Stimulated activated naive B cell treated with anti-CD40 and anti-IgM and Interleukin-4, amounts not matched to agents 10 μg/mL and 1 μg/mL and 100 μg/mL, for 72 hours (primary cell): Measurements from ENCODE around the gene CORO2B.
A peak's percentile ranks its signal among the peaks of the same experiment; 100 is the strongest.

Experiments used
- ATAC-seq, 2 donors: fragments of 150-1000 bp; cut with Tn5 transposase; replicated peaks; 2 replicates each; pipeline ENCODE4 v1.10.0; 2021; ENCODE audit warnings: moderate library complexity in 1 of 2
- DNase-seq: peaks from one replicate; pipeline ENCODE4 v3.0.0; 2021
- H3K27ac Mint-ChIP-seq: one replicate; pipeline ENCODE4 v1.8.0; 2022; ENCODE audit warnings: mild to moderate bottlenecking, mixed read lengths
- H3K27me3 Mint-ChIP-seq, 2 donors: one replicate each; pipeline ENCODE4 v1.8.0; 2022; ENCODE audit warnings: mixed read lengths in 2 of 2
- H3K36me3 Mint-ChIP-seq, 2 donors: one replicate each; pipeline ENCODE4 v1.8.0; 2022; ENCODE audit warnings: mixed read lengths in 2 of 2, mild to moderate bottlenecking in 1 of 2
- H3K4me1 Mint-ChIP-seq, 2 donors: one replicate each; pipeline ENCODE4 v1.8.0; 2022; ENCODE audit warnings: mixed read lengths in 2 of 2, mild to moderate bottlenecking in 1 of 2
- H3K4me3 Mint-ChIP-seq, 2 donors: one replicate each; pipeline ENCODE4 v1.8.0; 2022; ENCODE audit warnings: mild to moderate bottlenecking in 2 of 2, mixed read lengths in 2 of 2, moderate library complexity in 1 of 2
- H3K9me3 Mint-ChIP-seq, 2 donors: one replicate each; pipeline ENCODE4 v1.8.0; 2022; ENCODE audit warnings: mixed read lengths in 2 of 2, mild to moderate bottlenecking in 1 of 2

CORO2B gene

DNA sequence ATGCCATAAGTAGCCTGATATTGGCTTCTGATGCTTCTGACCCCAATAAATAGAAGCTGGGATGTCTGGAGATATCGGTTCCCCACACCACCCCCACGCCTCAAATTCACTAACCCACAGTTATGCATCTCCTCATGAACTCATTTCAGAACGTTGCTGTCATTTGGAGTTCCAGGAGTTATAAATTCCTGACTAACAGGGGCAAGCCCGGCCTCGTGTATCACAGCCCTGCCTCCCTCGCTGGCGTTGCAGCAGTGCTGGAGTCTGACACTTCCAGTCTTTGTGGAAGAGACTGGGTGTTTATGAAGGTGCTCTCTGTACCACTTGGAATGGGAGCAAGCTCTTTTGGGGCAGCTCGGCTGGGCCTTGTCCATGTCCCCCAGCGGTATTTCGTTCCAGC, 140.9 kb downstream of the CORO2B start:
- no peaks in the 10 kb centered on the region for H3K27me3 Mint-ChIP-seq
- ATAC-seq (no peak), DNase-seq (no peak)
- peaks cover 12 to 13% of the 10 kb centered on the region in 2 donors for H3K36me3 Mint-ChIP-seq
- H3K27ac Mint-ChIP-seq, result no peak overlapping the region
- H3K9me3 Mint-ChIP-seq, result peaks cover 0 to 2% of the 10 kb centered on the region in 2 donors
- no peak overlapping the region for H3K4me3 Mint-ChIP-seq
- H3K4me1 Mint-ChIP-seq, result peaks cover 0 to 3% of the 10 kb centered on the region in 2 donors

DNA sequence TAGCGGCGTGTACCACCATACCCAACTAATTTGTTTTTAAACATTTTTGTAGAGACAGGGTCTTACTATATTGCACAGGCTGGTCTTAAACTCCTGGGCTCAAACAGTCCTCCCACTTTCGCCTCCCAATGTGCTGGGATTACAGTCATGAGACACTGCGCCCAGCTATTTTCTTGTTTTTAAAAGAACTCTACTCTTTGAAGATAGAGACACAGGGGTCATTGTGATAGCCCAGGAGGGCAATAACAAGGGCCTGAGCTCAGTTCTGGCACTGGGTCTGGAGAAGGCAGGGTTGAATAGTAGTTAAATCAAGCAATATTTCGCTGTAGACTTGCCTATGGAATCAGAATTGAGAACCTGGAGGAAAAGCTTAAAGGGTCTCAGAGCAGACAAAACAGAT, 143.1 kb downstream of the CORO2B start:
- no peak for ATAC-seq
- H3K4me3 Mint-ChIP-seq, result no peak overlapping the region
- H3K27ac Mint-ChIP-seq, result no peak overlapping the region
- DNase-seq, result no peak
- peaks cover 8 to 10% of the 10 kb centered on the region in 2 donors for H3K36me3 Mint-ChIP-seq
- peaks cover 0 to 5% of the 10 kb centered on the region in 2 donors for H3K4me1 Mint-ChIP-seq
- peaks cover 0 to 2% of the 10 kb centered on the region in 2 donors for H3K9me3 Mint-ChIP-seq
- H3K27me3 Mint-ChIP-seq, result no peaks in the 10 kb centered on the region

DNA sequence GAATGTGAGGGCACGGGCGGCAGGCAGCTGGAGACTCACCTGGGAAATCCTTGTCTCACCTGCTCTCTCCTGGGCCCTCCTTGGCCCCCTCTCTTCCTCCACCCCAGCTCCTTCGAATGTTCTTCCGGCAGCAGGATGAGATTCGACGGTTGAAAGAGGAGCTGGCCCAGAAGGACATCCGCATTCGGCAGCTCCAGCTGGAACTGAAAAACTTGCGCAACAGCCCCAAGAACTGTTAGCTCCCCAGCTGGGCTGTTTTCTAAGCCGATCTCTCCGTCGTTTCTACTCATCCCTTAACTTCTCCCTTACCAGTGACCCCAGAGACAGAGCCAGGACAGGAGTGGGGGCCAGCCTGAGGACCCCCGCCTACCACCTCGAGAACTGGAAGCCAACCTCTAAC, 146.9 kb downstream of the CORO2B start:
- DNase-seq (no peak), ATAC-seq (no peak)
- peaks cover 0 to 3% of the 10 kb centered on the region in 2 donors for H3K4me1 Mint-ChIP-seq
- H3K36me3 Mint-ChIP-seq, result peaks cover 0 to 5% of the 10 kb centered on the region in 2 donors
- H3K27me3 Mint-ChIP-seq, result no peaks in the 10 kb centered on the region
- no peak overlapping the region for H3K27ac Mint-ChIP-seq
- H3K4me3 Mint-ChIP-seq, result no peak overlapping the region
- H3K9me3 Mint-ChIP-seq, result no peaks in the 10 kb centered on the region

DNA sequence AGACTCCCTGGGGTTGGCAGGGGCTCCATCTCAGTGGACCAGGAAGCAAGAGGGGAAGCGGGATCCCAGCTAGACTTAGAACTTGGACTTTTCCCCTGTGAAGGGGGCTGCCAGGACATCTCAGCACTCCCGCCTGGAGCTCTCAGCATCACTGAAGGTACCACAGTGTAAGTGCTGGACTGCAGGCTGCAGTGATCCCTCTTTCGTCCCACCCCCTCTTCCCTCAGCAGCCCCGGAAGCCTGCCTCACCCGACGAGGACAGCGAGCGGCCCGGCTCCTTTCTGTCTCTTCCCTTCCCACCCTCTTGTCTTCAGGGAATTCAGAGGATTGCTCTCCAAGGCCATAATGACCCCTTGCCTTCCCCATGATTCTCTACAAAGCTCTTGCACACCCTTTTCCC, 147.5 kb downstream of the CORO2B start:
- Mint-ChIP-seq H3K36me3 (peaks cover 0 to 5% of the 10 kb centered on the region in 2 donors), H3K27ac (no peak overlapping the region), H3K9me3 (no peaks in the 10 kb centered on the region), H3K4me3 (no peak overlapping the region), H3K27me3 (no peaks in the 10 kb centered on the region), H3K4me1 (peaks cover 0 to 3% of the 10 kb centered on the region in 2 donors)
- no peak for ATAC-seq
- DNase-seq, result no peak

GRCh38 chr15:68729789-68730411, 151.1 kb downstream of the CORO2B start:
- ATAC-seq, result no peak
- Mint-ChIP-seq H3K9me3 (no peaks in the 10 kb centered on the region), H3K27me3 (peaks cover 0 to 4% of the 10 kb centered on the region in 2 donors), H3K4me1 (peaks cover 16 to 23% of the 10 kb centered on the region in 2 donors), H3K36me3 (no peaks in the 10 kb centered on the region), H3K27ac (no peak overlapping the region), H3K4me3 (no peak overlapping the region)
- no peak for DNase-seq

GRCh38 chr15:68730471-68730919, 151.7 kb downstream of the CORO2B start:
- DNase-seq, result peak; percentile 9
- peaks cover 0 to 4% of the 10 kb centered on the region in 2 donors for H3K27me3 Mint-ChIP-seq
- H3K4me1 Mint-ChIP-seq, result peaks cover 22 to 26% of the 10 kb centered on the region in 2 donors
- no peak overlapping the region for H3K4me3 Mint-ChIP-seq
- H3K9me3 Mint-ChIP-seq, result no peaks in the 10 kb centered on the region
- peak; percentile 55 to 56 for ATAC-seq
- H3K36me3 Mint-ChIP-seq, result no peaks in the 10 kb centered on the region
- no peak overlapping the region for H3K27ac Mint-ChIP-seq

- DNase-seq (no peak), ATAC-seq (no peak)
- no peaks in the 10 kb centered on the region for H3K9me3 Mint-ChIP-seq
- H3K36me3 Mint-ChIP-seq, result no peaks in the 10 kb centered on the region
- H3K4me3 Mint-ChIP-seq, result no peak overlapping the region
- peaks cover 29% of the 10 kb centered on the region in 2 donors for H3K4me1 Mint-ChIP-seq
- peak overlapping the region; percentile 32 for H3K27ac Mint-ChIP-seq
- peaks cover 0 to 4% of the 10 kb centered on the region in 2 donors for H3K27me3 Mint-ChIP-seq
Observed at GRCh38 chr15:68730976-68731897, 152.4 kb downstream of the CORO2B start.

DNA sequence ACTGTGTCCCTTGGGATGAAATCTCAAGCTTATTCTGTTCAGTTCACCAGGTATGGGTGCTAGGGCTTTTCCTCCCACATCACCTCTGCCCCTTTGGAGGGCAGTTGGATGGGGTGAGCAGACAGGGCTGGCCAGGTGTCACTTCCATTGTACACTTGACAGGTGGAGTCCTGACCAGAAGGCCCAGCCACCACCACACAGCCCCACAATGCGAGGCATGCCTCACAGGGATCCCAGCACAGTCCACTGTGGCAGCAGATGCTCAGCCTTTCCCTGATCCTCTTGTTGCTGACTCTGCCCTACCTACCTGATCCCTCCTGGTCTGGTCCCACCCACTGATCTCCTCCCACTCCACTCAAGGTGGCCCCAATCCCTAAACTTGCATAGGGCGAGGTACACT, 153.7 kb downstream of the CORO2B start:
- no peak for ATAC-seq
- Mint-ChIP-seq H3K27ac (no peak overlapping the region), H3K4me3 (no peak overlapping the region), H3K4me1 (peaks cover 31 to 34% of the 10 kb centered on the region in 2 donors), H3K27me3 (peaks cover 0 to 4% of the 10 kb centered on the region in 2 donors), H3K36me3 (no peaks in the 10 kb centered on the region), H3K9me3 (no peaks in the 10 kb centered on the region)
- DNase-seq, result no peak

GRCh38 chr15:68733666-68734065, 154.9 kb downstream of the CORO2B start:
- Mint-ChIP-seq H3K27me3 (peaks cover 0 to 4% of the 10 kb centered on the region in 2 donors), H3K36me3 (no peaks in the 10 kb centered on the region), H3K9me3 (no peaks in the 10 kb centered on the region), H3K27ac (no peak overlapping the region), H3K4me3 (peak overlapping the region in 1 of 2 donors; percentile 39), H3K4me1 (peaks cover 31 to 34% of the 10 kb centered on the region in 2 donors)
- no peak for DNase-seq
- peak in 1 of 2 donors; percentile 23 for ATAC-seq

DNA sequence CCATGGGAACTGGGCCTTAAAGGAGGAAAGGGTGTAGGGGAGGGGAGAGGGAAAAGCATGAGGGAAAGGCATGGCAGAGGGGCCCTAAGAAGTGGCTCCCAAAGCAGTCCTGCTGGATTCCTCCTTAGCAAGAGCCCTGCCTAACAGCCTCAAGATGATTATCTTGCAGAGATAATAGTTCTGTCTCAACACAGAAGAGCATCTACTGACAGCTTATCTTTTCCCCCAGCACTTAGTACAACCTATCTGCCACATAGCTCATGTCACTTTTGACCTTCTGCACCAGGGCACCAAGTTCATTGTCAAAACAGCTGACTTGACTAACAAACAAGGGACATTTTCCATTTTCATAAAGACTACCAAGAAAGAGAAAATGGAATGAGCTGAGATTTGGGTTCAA, 155.6 kb downstream of the CORO2B start:
- Mint-ChIP-seq H3K27ac (no peak overlapping the region), H3K27me3 (peaks cover under 1 to 4% of the 10 kb centered on the region in 2 donors), H3K36me3 (no peaks in the 10 kb centered on the region), H3K4me1 (peaks cover 31 to 34% of the 10 kb centered on the region in 2 donors), H3K9me3 (no peaks in the 10 kb centered on the region), H3K4me3 (no peak overlapping the region)
- DNase-seq (no peak), ATAC-seq (peak; percentile 31 to 44)

- no peak overlapping the region for H3K4me3 Mint-ChIP-seq
- peak; percentile 74 to 75 for ATAC-seq
- no peak overlapping the region for H3K27ac Mint-ChIP-seq
Observed at GRCh38 chr15:68734881-68735280, 156.1 kb downstream of the CORO2B start.

DNA sequence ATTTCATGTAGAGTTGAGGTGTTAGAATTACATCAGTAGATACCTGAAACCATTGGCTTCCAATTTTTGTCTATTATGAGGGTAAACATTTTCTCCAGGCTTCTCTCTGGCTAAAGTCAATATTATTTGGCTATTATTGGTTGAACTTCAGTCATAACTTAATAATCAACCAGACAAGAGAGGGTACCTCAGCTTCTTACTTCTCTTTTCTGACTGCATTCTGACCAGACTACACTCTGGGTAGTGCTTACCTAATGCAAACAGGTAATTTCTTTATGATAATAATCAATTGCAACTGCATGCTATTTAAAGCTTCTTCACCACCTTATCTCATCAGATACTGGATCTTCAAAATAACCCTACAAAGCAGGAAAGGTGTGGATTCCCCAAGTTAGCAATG, 156.8 kb downstream of the CORO2B start:
- no peak for DNase-seq
- H3K9me3 Mint-ChIP-seq, result no peaks in the 10 kb centered on the region
- no peaks in the 10 kb centered on the region for H3K36me3 Mint-ChIP-seq
- peaks cover 8 to 10% of the 10 kb centered on the region in 2 donors for H3K27me3 Mint-ChIP-seq
- H3K4me3 Mint-ChIP-seq, result no peak overlapping the region
- H3K4me1 Mint-ChIP-seq, result peaks cover 29 to 34% of the 10 kb centered on the region in 2 donors
- ATAC-seq, result peak; percentile 74 to 80
- no peak overlapping the region for H3K27ac Mint-ChIP-seq

More at GRCh38 chr15:68734881-68735280, 156.1 kb downstream of the CORO2B start:
- Mint-ChIP-seq H3K27me3 (peaks cover 5 to 9% of the 10 kb centered on the region in 2 donors), H3K4me1 (peaks cover 31 to 34% of the 10 kb centered on the region in 2 donors), H3K9me3 (no peaks in the 10 kb centered on the region), H3K36me3 (no peaks in the 10 kb centered on the region)
- DNase-seq, result no peak

- no peaks in the 10 kb centered on the region for H3K36me3 Mint-ChIP-seq
- DNase-seq (no peak), ATAC-seq (no peak)
Observed at GRCh38 chr15:68739390-68740080, 160.7 kb downstream of the CORO2B start.

DNA sequence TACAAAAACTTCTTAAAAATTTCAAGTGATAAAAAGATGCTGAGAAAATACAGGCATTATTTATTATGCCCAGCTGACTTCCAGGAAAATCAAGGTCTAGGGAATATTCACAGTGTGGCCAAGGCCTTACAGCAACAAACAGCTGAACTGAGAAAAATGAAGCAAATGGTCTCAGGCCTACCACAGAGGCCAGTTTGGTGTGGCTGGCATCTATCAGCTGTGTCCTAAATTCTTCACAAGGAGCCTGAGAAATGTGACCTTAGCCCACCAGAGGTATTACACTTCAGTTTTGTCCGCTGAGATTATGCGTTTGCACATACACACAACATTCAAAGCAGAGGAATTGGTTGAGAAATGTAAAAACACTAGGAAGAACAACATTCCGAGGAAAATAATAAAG, 164.5 kb downstream of the CORO2B start:
- Mint-ChIP-seq H3K27me3 (peaks cover 6 to 8% of the 10 kb centered on the region in 2 donors), H3K36me3 (no peaks in the 10 kb centered on the region), H3K9me3 (no peaks in the 10 kb centered on the region), H3K27ac (no peak overlapping the region), H3K4me1 (no peaks in the 10 kb centered on the region), H3K4me3 (no peak overlapping the region)
- DNase-seq (no peak), ATAC-seq (no peak)

More at GRCh38 chr15:68739390-68740080, 160.7 kb downstream of the CORO2B start:
- H3K27me3 Mint-ChIP-seq, result peaks cover 6 to 8% of the 10 kb centered on the region in 2 donors
- no peaks in the 10 kb centered on the region for H3K9me3 Mint-ChIP-seq
- no peak overlapping the region for H3K27ac Mint-ChIP-seq
- H3K4me3 Mint-ChIP-seq, result no peak overlapping the region
- H3K4me1 Mint-ChIP-seq, result peaks cover 13 to 22% of the 10 kb centered on the region in 2 donors
